Renal pelvis (tissue), 12 donors: ENCODE measurements around the gene CAPRIN2. TPM values are rescaled to one million over a fixed set of nuclear protein-coding genes. Genes with fewer than 3 reads are reported as not detected.
A peak's percentile ranks its signal among the peaks of the same experiment; 100 is the strongest.

Source experiments
- DNase-seq: peaks from one replicate; pipeline ENCODE4 v3.0.0-alpha.2; 2013
- long read RNA-seq, 16 experiments: transcript quantifications; one replicate each; lab custom pipeline, GENCODE V29; 2026
- polyA plus RNA-seq, 3 donors: library from polyadenylated mRNA; unstranded; fragments of 120-200 nt; gene quantifications; one replicate each; pipeline ENCODE4 v1.2.1, GENCODE V29; 2013; ENCODE audit not compliant: insufficient read length in 3 of 3

Gene CAPRIN2, protein sequence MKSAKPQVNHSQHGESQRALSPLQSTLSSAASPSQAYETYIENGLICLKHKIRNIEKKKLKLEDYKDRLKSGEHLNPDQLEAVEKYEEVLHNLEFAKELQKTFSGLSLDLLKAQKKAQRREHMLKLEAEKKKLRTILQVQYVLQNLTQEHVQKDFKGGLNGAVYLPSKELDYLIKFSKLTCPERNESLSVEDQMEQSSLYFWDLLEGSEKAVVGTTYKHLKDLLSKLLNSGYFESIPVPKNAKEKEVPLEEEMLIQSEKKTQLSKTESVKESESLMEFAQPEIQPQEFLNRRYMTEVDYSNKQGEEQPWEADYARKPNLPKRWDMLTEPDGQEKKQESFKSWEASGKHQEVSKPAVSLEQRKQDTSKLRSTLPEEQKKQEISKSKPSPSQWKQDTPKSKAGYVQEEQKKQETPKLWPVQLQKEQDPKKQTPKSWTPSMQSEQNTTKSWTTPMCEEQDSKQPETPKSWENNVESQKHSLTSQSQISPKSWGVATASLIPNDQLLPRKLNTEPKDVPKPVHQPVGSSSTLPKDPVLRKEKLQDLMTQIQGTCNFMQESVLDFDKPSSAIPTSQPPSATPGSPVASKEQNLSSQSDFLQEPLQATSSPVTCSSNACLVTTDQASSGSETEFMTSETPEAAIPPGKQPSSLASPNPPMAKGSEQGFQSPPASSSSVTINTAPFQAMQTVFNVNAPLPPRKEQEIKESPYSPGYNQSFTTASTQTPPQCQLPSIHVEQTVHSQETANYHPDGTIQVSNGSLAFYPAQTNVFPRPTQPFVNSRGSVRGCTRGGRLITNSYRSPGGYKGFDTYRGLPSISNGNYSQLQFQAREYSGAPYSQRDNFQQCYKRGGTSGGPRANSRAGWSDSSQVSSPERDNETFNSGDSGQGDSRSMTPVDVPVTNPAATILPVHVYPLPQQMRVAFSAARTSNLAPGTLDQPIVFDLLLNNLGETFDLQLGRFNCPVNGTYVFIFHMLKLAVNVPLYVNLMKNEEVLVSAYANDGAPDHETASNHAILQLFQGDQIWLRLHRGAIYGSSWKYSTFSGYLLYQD
- polyA plus RNA-seq = 10 to 100 TPM; 34.7 to 52.5 (median 50.8) TPM
- long read RNA-seq, donor 1, partial matches to known transcripts = 0 of 4 reads
- long read RNA-seq, donor 1, other reads (novel, unspliced or antisense) = 0 of 4 reads
- long read RNA-seq, donor 2, partial matches to known transcripts = 0 of 1 reads
- long read RNA-seq, donor 2, other reads (novel, unspliced or antisense) = 0 of 1 reads
- long read RNA-seq, donor 3 = 0 reads
- long read RNA-seq, donor 4, partial matches to known transcripts = 0 of 2 reads
- long read RNA-seq, donor 4, other reads (novel, unspliced or antisense) = 0 of 2 reads
- long read RNA-seq, donor 5 = 0 reads
- long read RNA-seq, donor 6 = 0 reads
- long read RNA-seq, donor 7, partial matches to known transcripts = 0 of 1 reads
- long read RNA-seq, donor 7, other reads (novel, unspliced or antisense) = 0 of 1 reads
- long read RNA-seq, donor 8, partial matches to known transcripts = 0 of 2 reads
- long read RNA-seq, donor 8, other reads (novel, unspliced or antisense) = 0 of 2 reads
- long read RNA-seq, donor 9 = 0 reads
- long read RNA-seq, donor 10, partial matches to known transcripts = 0 of 1 reads
- long read RNA-seq, donor 10, other reads (novel, unspliced or antisense) = 0 of 1 reads
- long read RNA-seq, donor 11 = 0 reads
- long read RNA-seq, donor 12, partial matches to known transcripts = 0 of 4 reads
- long read RNA-seq, donor 12, other reads (novel, unspliced or antisense) = 0 of 4 reads
- long read RNA-seq, donor 13, partial matches to known transcripts = 0 of 1 reads
- long read RNA-seq, donor 13, other reads (novel, unspliced or antisense) = 0 of 1 reads
- long read RNA-seq, donor 14 = 0 reads
- long read RNA-seq, donor 15, partial matches to known transcripts = 0 of 1 reads
- long read RNA-seq, donor 15, other reads (novel, unspliced or antisense) = 0 of 1 reads
- long read RNA-seq, donor 16 = 0 reads

DNA sequence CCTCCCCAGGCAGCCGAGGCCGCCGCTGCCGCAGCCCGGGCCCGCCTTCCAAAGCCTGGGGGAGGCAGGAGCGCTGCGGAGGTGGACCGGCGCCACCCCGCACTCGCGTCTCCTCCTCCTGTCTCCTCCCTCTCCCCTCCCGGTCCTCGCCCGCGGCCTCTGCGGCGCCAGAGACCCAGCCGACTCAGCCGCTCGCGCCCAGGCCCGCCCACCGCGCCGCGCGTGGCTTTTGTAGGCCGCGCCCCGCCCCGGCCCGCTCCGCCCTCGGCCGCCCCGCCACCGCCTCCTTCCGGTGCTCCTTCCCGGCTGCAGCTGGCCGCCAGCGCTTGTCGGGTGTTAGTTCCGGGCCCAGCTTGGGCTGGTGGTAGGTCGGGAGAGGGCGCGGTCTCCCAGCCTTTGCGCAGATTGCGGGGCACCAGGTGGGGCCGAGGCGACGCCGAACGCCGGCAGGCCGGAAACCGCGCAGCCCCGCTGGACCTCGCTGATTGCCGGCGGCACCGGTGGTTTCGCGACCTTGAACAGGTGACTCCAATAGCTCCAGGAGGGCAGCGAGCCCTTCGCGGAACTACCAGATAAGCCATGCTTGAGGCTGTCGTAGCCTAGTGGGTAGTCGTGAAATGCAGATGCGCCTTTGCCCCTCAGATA, at the start of gene CAPRIN2:
TSS of gene CAPRIN2 (minus strand) at position 202 of the 645 bp plus-strand sequence. CDS start 1,431 bp downstream, outside the sequence.
- peak; percentile 95 for DNase-seq

- DNase-seq = no peak
These were observed 42.9 kb upstream of the CAPRIN2 start for GRCh38 chr12:30797689-30798088.

- DNase-seq = no peak
These were observed 42.2 kb upstream of the CAPRIN2 start for GRCh38 chr12:30796891-30797371.

DNA sequence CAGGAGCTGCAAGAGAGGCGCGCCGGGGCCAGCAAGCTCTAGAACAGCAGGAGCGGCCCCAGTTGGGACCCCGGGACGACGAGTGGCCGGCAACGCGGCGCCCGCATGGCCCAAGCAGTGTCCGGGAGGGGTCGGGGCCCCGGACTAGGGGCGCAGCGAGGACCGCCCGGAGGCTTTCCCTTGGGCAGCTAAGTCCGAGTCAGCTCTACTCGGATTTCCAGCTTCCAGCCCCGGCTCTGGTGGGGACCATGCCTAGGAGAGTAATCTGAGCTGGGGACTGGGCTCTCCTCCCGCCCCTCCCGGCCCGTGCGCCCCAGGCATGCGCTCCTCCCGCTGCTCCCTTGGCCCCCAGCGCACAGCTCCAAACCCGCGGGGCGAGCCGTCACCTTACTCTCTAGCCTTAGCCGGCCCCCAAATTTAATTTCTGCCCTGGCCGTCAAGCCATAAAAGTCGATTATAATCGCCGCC, 41.6 kb upstream of the CAPRIN2 start:
- DNase-seq = peak; percentile 59

GRCh38 chr12:30795410-30796312, 40.9 kb upstream of the CAPRIN2 start:
- peak; percentile 78 for DNase-seq

- DNase-seq = no peak
These were observed 40.0 kb upstream of the CAPRIN2 start for GRCh38 chr12:30794591-30795409.

GRCh38 chr12:30794020-30794419, 39.3 kb upstream of the CAPRIN2 start:
- DNase-seq = no peak

GRCh38 chr12:30792648-30793499, 38.1 kb upstream of the CAPRIN2 start:
- DNase-seq = no peak

DNA sequence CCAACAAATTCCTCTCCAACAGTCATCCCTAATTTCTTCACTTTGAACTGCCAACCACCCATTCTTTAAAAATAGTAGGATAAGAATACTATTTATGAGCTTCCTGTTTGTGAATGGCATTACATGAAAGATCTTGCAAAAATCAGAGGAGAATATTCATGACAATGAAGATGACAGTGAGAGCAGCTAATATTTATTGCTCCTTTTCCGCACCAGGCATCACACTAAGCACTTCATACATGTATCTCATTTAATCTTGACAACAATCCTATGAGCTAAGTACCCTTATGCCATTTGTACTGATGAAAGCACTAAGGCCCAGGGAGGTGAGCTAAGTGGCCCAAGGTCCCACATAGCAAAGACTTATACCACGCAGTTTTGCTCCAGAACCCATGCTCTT, 37.3 kb upstream of the CAPRIN2 start:
- DNase-seq = no peak

GRCh38 chr12:30788754-30789153, 34.0 kb upstream of the CAPRIN2 start:
- DNase-seq = no peak

GRCh38 chr12:30785630-30786029, 30.9 kb upstream of the CAPRIN2 start:
- no peak for DNase-seq

- no peak for DNase-seq
These were observed 29.8 kb upstream of the CAPRIN2 start for GRCh38 chr12:30784508-30784907.

DNA sequence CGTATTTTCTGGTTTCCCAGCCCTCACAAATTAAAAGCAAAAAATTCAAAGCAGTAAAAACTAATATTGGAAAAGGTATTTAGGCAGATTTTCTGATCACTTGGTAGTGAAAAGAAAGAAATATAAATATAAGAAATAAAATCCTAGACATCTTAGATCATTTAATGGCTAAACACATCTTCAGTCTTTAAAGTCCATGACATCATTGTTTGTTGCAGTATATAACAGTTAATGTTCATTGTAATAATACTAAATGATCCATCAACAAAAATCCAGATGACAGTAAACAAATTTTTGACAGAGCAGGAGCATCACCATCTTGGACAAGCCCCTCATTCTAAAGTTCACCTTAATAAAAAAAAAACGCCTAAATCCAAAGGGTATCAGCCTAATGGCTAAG, 29.2 kb upstream of the CAPRIN2 start:
- no peak for DNase-seq

GRCh38 chr12:30782316-30783173, 27.8 kb upstream of the CAPRIN2 start:
- no peak for DNase-seq

DNA sequence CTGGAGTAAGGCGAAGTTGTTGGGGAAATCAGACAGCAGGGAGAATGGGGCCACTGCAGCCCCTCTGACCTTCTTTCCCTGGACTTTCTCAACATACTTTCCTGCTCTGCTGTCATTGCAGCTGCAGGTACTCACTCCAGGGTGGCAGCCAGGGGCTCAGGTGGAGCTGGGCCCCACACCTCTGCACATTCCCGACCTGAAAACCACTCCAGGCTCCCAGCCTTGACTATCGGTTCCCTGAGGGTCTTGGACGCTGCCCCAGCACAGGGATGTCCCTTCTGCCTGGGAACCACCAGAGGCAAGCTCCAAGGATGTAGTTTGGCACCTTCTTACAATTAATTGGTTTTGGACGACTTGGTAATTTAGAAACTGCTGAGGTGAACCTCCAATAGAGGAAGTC, 24.8 kb upstream of the CAPRIN2 start:
- no peak for DNase-seq

- DNase-seq = no peak
These were observed 24.4 kb upstream of the CAPRIN2 start for GRCh38 chr12:30779178-30779577.
